Omental fat pad (tissue), 4 donors: Measurements from ENCODE around the gene PRIMA1. TPM values are rescaled to one million over a fixed set of nuclear protein-coding genes. Genes with fewer than 3 reads are reported as not detected.
"Not testable (repeated sequence)": the region's sequence is repeated elsewhere in the genome, so short reads cannot be mapped to it uniquely, and the experiment has no call there.

ENCODE experiments used
- ATAC-seq: fragments of 150-250 bp; one replicate; pipeline ENCODE4 v1.9.1; 2016; ENCODE audit warnings: mild to moderate bottlenecking, moderate library complexity; ENCODE audit not compliant: low FRiP score
- DNase-seq: peaks from one replicate; pipeline ENCODE4 v3.0.0-alpha.2; 2019; ENCODE audit warnings: low spot score
- CTCF ChIP-seq, 3 donors: fragments of 450-650 bp; IDR thresholded peaks; one replicate each; pipeline ENCODE4 v1.5.1; 2016 to 2017; ENCODE audit warnings: antibody characterized with exemption in 3 of 3, mild to moderate bottlenecking in 3 of 3, moderate library complexity in 2 of 3
- total RNA-seq, 4 donors: library from RNA; depleted of rRNA; stranded (reverse); fragments of >200 nt; gene quantifications; one replicate each; pipeline ENCODE4 v1.1.0, GENCODE V29; 2016

Gene PRIMA1
- total RNA-seq, 4 donors from 2014 or later, result 1.0 to 4.6 (median 3.0) TPM

DNA sequence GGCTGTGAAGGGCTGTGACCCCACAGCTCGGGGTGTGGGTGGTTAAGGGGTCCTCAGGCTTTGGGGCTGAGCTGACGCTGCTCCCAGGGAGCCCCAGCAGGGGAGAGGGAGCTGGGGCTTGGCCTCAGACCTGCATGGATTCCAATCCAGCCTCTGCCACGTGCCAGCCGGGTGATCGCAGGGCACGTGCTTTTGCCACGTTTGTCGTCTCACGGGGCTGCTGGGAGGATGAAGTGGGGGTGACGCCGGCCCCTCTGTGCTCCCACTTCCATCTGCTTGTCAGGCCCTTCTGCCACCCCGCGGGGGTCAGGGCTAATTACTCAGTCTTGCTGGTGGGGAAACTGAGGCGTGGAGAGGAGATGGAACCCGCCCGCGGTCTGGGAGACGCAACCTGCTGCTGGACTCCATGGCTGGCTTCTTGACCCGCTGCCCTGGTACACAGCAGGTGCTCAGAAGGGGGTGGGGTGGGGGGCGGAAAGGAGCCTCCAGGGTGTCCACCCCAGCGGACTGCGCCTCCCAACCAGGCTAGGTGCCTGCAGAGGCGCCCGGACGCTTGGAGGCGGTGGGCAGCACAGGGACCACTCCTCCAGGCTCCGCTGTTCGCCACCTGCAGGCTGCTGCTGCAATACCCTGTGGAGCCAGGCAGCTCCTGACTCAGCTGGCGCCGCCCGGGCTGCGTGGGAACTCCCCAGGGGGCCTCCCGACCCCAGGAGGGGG, 36.4 kb upstream of the PRIMA1 start:
- no peak for DNase-seq
- ATAC-seq, result no peak
- no peak for TF ChIP-seq CTCF (IDR thresholded peaks at IDR 0.05)

DNA sequence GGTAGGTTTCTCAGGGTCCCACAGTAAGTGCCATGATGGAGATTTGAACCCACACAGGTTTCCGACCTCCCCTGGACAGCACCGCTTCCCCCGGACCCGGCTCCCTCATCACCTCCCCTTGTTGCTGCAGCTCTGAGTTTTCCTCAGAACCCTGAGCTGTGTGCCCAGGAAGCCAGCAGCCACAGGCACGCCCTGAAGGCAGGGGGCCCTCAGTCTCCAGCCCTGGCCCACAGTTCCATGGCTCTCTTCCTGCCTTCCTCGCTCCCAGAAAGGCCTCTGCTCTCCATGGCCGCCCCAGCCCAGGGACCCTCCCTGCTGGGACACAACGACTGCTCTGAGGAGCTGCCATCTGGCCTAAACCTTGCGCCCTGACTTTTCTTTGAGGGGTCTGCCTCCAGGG, 35.8 kb upstream of the PRIMA1 start:
- ATAC-seq (no peak), DNase-seq (no peak)
- TF ChIP-seq CTCF (IDR thresholded peaks at IDR 0.05), result no peak

GRCh38 chr14:93821051-93821450, 32.8 kb upstream of the PRIMA1 start:
- ATAC-seq, result no peak
- DNase-seq, result no peak
- TF ChIP-seq CTCF (IDR thresholded peaks at IDR 0.05), result no peak

DNA sequence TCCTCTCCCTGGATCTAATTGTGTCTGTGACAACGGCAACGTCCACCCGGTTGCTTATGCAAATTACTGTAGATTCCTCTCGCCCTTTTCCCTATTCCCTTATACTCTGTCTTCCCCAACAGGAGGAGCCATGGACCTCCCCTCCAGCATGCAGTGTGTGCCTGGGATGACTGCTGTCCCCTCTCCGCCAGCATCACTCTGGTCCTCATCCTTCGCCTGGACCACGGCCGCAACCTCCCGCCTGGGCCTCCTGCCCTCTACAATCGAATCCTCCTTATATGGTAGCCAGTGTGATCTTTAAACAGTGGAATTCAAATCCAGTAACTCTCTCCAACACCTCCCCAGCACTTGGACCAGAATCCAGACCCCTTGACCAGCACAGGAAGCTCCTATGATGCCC, 30.6 kb upstream of the PRIMA1 start:
- TF ChIP-seq CTCF (IDR thresholded peaks at IDR 0.05), result no peak
- DNase-seq (no peak), ATAC-seq (no peak)

- TF ChIP-seq CTCF (IDR thresholded peaks at IDR 0.05), result no peak
- ATAC-seq (no peak), DNase-seq (no peak)
Measured at GRCh38 chr14:93811676-93812075, 23.4 kb upstream of the PRIMA1 start.

GRCh38 chr14:93811020-93811419, 22.7 kb upstream of the PRIMA1 start:
- no peak for ATAC-seq
- no peak for DNase-seq

GRCh38 chr14:93809491-93810420, 21.5 kb upstream of the PRIMA1 start:
- not testable (repeated sequence) for DNase-seq, ATAC-seq

More at GRCh38 chr14:93811020-93811419, 22.7 kb upstream of the PRIMA1 start:
- no peak for TF ChIP-seq CTCF (IDR thresholded peaks at IDR 0.05)
